HEK293T (cell line): ENCODE measurements around the gene FKRP.

Experiments used
- BHLHE40 ChIP-seq: fragments of 450-650 bp; IDR thresholded peaks from 2 replicates; pipeline ENCODE4 v1.6.1; 2016; ENCODE audit warnings: mild to moderate bottlenecking, moderate library complexity, borderline replicate concordance
- CTBP1 ChIP-seq: fragments of 450-650 bp; IDR thresholded peaks from 2 replicates; pipeline ENCODE4 v1.6.1; 2016; ENCODE audit warnings: borderline replicate concordance
- ELF4 ChIP-seq: fragments of 450-650 bp; IDR thresholded peaks from 2 replicates; pipeline ENCODE4 v1.6.1; 2017; ENCODE audit warnings: antibody characterized with exemption
- FOXA1 ChIP-seq: fragments of 450-650 bp; IDR thresholded peaks from 2 replicates; pipeline ENCODE4 v1.6.1; 2016; ENCODE audit warnings: mild to moderate bottlenecking
- FOXK2 ChIP-seq: fragments of 450-650 bp; IDR thresholded peaks from 2 replicates; pipeline ENCODE4 v1.6.1; 2016; ENCODE audit warnings: mild to moderate bottlenecking
- FOXM1 ChIP-seq: fragments of 450-650 bp; IDR thresholded peaks from 2 replicates; pipeline ENCODE4 v1.6.1; 2017; ENCODE audit warnings: mild to moderate bottlenecking, borderline replicate concordance
- HDGF ChIP-seq: fragments of 450-650 bp; IDR thresholded peaks from 2 replicates; pipeline ENCODE4 v1.6.1; 2017; ENCODE audit warnings: antibody characterized with exemption, borderline replicate concordance
- LEF1 ChIP-seq: fragments of 450-650 bp; IDR thresholded peaks from 2 replicates; pipeline ENCODE4 v1.6.1; 2017; ENCODE audit warnings: mild to moderate bottlenecking, borderline replicate concordance
- PKNOX1 ChIP-seq: fragments of 450-650 bp; IDR thresholded peaks from 2 replicates; pipeline ENCODE4 v1.6.1; 2016
- SP1 ChIP-seq: fragments of 450-650 bp; IDR thresholded peaks from 2 replicates; pipeline ENCODE4 v1.6.1; 2017
- SUZ12 ChIP-seq: fragments of 450-650 bp; IDR thresholded peaks from 2 replicates; pipeline ENCODE4 v1.6.1; 2016; ENCODE audit warnings: mild to moderate bottlenecking
- TARDBP ChIP-seq: fragments of 450-650 bp; IDR thresholded peaks from 2 replicates; pipeline ENCODE4 v1.6.1; 2016
- ZNF384 ChIP-seq: fragments of 450-650 bp; IDR thresholded peaks from 2 replicates; pipeline ENCODE4 v1.6.1; 2016

DNA sequence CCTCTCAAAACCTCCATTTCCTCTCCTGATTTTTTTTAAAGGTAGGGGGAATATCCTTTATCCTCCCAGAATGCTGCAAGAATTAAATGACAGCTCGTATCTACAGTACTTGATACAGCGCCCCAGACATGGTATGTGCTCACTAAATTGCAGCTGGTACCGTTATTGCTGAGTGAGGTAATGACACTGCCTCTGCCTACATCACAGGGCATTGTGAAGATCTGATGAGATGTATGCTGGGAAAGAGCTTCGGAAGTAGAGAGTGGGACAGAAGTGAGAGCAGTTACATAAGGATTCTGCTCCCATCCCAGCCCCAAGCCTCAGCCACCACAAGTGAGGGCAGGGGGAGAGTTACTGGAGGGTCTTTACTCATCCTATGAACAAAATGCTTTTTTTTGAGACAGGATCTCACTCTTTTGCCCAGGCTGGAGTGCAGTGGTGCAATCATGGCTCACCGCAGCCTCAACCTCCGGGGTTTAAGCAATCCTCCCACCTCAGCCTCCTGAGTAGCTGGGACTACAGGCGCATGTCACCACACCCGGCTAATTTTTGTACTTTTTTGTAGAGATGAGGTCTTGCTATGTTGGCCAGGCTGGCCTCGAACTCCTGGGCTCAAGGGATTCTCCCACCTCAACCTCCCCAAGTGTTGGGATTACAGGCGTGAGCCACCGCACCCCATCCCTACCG lies 1.7 kb upstream of the FKRP start:
- TF ChIP-seq SP1 (no peak), ZNF384 (no peak), BHLHE40 (no peak), SUZ12 (no peak), FOXA1 (no peak), FOXK2 (no peak), CTBP1 (no peak), FOXM1 (no peak), LEF1 (no peak), TARDBP (no peak), HDGF (no peak), PKNOX1 (no peak), ELF4 (no peak)
